ENCODE measurements around the gene GBP1. TPM values are rescaled to one million over a fixed set of nuclear protein-coding genes. Genes with fewer than 3 reads are reported as not detected.

The GBP1 gene
- total and polyA plus RNA-seq, 2 of the 8 experiments (the other 6 are each of a cell fraction or from before 2014, with no cell fraction given): not detected

DNA sequence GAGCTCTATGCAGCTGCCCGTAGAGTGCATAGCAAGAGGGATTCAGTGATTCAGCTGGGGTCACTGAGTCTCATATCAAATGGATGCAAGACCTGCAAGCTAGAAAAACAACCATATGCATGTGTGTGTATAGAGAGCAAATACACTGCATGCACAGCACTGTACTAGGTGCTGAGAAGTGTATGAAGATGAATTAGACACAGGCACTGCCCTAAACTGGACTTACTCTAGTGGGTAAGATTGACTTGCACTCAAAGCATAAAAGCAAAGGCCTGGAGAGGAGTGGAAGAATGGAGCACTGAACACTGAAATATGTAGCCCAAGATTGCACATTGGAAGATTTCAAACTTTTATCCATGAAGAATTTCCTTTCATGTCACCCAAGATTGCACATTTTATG, 5.5 kb upstream of the GBP1 start (continued):
- TF ChIP-seq FOSL1 (IDR thresholded peaks at IDR 0.05; ENCODE audit: insufficient read depth, low read depth, low read length) (no peak), POLR2AphosphoS5 (IDR thresholded peaks at IDR 0.05; ENCODE audit: low read depth, low read length) (no peak)
